SU-DHL-6 (cell line): ENCODE data around the gene RAP2B.
"Not testable (repeated sequence)": the region's sequence is repeated elsewhere in the genome, so short reads cannot be mapped to it uniquely, and the experiment has no call there.

Experiments used
- EZH2phosphoT487 ChIP-seq: fragments of 200-600 bp; sonication (generic), shearing (Covaris generic); conservative IDR thresholded peaks from 2 replicates; pipeline ENCODE4 v1.6.1; 2018; ENCODE audit warnings: mild to moderate bottlenecking, antibody characterized with exemption, low read length, moderate library complexity, mixed read lengths
- TF ChIP-seq, protein P1 (sequence below): fragments of 200-600 bp; sonication (generic); IDR thresholded peaks from one replicate; pipeline ENCODE4 v1.5.1; 2017; ENCODE audit warnings: antibody characterized with exemption, mild to moderate bottlenecking, low read length, moderate library complexity; ENCODE audit not compliant: insufficient read depth, poor library complexity, severe bottlenecking

DNA sequence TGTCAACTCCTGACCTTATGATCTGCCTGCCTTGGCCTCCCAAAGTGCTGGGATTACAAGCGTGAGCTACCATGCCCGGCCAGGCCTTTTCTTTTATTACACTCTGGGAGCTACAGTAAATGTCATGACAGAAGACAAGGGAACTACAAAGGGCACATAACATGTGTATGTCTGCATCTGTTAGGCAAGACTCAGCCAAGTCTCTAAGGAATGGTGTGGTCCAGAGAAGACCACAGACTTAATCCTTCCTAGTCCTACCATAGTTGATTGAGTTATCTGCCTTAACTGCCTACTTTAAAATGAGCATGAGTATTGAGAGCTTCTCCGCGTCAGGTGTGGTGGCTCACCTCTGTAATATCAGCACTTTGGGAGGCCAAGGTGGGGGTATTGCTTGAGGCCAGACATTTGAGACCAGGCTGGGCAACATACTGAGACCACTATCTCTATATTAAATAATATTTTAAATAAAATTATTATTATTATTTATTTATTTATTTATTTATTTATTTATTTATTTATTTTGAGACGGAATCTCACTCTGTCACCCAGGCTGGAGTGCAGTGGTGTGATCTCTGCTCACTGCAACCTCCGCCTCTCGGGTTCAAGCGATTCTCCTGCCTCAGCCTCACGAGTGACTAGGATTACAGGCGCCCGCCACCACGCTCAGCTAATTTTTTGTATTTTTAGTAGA, 31.9 kb downstream of the RAP2B start:
- TF ChIP-seq, protein P1, sequence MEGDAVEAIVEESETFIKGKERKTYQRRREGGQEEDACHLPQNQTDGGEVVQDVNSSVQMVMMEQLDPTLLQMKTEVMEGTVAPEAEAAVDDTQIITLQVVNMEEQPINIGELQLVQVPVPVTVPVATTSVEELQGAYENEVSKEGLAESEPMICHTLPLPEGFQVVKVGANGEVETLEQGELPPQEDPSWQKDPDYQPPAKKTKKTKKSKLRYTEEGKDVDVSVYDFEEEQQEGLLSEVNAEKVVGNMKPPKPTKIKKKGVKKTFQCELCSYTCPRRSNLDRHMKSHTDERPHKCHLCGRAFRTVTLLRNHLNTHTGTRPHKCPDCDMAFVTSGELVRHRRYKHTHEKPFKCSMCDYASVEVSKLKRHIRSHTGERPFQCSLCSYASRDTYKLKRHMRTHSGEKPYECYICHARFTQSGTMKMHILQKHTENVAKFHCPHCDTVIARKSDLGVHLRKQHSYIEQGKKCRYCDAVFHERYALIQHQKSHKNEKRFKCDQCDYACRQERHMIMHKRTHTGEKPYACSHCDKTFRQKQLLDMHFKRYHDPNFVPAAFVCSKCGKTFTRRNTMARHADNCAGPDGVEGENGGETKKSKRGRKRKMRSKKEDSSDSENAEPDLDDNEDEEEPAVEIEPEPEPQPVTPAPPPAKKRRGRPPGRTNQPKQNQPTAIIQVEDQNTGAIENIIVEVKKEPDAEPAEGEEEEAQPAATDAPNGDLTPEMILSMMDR: not testable (repeated sequence)
- TF ChIP-seq EZH2phosphoT487: not testable (repeated sequence)
